NCI-H460 (cell line): Measurements from ENCODE around the gene HIPK4. TPM values are rescaled to one million over a fixed set of nuclear protein-coding genes. Genes with fewer than 3 reads are reported as not detected.
"Not testable (repeated sequence)": the region's sequence is repeated elsewhere in the genome, so short reads cannot be mapped to it uniquely, and the experiment has no call there.

Source experiments
- DNase-seq: peaks from one replicate; pipeline ENCODE4 v3.0.0-alpha.2; 2016; ENCODE audit warnings: low read depth; ENCODE audit errors: extremely low read depth
- total RNA-seq: library from RNA; depleted of rRNA; stranded (reverse); fragments of >200 nt; shearing (Covaris generic); gene quantifications from 2 replicates; pipeline ENCODE4 v1.2.3, GENCODE V29; 2014

The HIPK4 gene
- total RNA-seq, 1 experiment from 2014 or later: not detected

DNA sequence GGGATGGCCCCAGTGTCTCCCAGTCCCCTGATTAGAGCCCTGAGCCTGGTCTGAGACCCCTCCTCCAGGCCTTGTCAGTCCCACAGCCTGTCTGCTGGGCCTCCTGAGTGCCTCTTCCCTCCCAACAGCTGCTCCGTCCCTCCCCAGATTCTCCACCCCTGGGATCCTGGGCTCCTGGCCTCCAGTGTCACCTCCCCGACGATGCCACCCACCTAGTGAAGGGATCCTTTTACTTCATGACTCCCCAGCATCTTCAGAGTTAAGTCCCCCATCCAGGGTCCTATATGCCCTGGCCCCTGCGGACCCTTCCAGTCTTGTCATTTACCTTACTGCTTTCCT lies 27.6 kb upstream of the HIPK4 start:
- no peak for DNase-seq

DNA sequence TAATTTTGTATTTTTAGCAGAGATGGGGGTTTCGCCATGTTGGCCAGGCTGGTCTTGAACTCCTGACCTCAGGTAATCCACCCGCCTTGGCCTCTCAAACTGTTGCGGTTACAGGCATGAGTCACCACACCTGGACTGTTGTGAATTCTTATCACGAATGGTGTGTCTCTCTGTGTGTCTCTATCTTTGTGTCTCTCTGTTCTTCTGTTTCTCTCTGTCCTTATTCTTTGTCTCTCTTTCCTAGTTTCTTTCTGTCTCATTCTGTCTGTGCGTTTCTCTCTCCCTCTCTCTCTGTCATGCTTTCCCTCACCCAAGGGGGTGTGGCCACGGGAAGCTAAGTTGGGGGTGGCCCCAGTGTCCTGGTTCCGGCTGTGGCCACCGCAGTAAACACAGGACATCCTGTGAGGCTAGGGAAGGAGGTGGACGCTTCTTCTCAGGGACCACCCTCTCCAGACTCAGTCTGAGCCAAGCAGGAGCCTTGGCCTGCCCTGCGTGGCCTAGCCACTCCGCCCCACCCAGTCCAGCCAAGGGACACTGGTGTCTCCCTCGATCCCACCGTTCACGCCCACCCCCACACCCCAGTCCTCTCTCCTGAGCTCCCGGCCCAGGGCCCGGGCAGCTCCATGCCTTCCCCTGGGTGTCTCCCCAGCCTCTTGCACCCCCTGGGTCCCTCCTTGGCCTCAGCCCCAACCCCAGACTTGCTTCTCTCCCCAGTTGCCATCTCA lies 27.1 kb upstream of the HIPK4 start:
- DNase-seq: peak; percentile 24

DNA sequence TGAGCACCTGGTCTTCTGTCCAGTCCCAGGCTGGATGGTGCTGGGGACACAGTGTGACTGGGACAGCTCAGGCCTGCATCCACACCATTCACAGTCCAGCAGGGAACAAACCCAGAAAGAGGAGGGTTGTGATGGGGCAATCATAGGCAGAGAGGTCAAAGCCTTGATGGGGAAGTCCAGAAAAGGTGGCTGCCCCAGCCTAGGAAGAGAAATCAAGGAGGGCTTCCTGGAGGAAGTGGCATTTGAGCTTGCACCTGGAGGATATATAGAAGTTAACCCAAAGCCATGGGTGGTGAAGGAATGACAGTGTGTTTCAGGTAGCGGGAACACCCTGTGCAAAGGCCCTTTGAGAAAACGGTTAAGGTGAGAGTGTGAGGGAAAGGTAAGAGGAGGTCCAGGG lies 25.8 kb upstream of the HIPK4 start:
- no peak for DNase-seq

DNA sequence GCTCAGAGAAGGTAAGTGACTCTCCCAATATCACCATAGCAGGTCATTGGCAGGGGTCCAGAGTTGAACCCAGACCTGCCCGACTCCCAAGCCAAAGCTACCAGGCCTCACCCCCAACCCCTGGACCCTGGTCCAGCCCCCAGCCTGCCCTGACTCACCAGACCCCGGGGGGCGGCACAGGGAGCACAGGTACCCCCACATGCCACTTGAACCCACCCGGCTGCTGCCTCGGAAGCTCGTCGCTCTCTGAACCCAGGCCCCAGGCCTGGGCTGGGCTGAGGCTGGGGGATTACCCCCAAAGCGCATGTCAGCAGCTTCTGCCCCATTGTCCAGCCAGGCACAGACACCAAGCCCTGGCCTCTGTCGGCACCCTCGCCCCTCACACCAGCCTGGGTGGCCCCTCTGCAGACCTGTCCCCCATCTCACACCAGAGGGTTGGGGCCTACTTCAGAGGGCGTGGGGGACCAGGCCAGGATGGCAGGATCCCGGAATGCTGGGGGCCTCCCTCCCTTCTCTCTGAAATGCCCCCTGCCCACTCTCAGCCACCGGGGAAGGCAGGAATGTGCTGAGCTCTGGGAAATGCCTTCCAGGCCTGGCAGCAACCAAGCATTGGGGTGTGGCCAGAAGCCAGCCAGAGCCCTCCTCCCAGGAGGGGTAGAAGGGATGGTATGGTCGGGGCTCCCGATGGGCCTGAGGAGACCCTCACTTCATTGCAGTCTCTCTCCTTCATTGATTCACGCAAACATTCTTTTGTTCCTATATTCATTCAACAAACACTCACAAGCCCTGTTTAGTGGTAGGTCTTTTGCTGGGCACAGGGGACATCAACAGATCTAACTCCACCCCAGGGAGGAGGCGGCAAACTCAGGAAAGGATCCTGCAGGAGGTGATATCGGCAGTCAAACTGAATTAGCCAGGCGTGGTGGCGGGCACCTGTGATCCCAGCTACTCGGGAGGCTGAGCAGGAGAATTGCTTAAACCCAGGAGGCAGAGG lies 24.9 kb upstream of the HIPK4 start:
- no peak for DNase-seq

DNA sequence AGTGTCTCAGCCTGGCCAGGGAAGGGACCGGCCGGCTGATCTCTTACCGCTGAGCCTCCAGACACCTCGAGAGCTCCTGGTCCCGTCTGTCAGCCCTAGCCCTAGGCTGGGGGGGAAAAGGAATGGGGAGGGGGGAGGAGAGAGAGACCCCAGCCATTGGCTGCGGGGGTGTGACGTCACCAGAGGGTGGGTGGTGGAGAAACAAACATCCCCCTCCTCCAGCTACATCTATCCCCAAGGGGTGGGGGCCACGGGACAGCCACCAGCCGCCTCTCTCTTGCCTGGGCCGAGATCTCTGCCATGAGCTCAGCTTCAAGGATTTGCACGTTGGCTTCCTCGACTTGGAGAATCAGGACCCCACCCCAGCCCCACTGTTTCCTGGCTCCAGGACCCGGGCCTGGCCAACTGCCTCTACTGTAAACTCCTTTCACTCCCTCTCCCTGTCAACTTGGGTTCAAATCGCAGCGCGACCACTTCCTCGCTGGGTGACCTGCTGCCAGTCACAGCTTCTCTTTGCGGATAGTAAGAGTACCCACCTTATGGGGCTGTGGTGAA lies 23.4 kb upstream of the HIPK4 start, which contains the start of gene PRX:
PRX (minus strand) TSS at position 88 of the 555 bp plus-strand sequence. CDS start 5,446 bp downstream, outside the sequence.
- no peak for DNase-seq

DNA sequence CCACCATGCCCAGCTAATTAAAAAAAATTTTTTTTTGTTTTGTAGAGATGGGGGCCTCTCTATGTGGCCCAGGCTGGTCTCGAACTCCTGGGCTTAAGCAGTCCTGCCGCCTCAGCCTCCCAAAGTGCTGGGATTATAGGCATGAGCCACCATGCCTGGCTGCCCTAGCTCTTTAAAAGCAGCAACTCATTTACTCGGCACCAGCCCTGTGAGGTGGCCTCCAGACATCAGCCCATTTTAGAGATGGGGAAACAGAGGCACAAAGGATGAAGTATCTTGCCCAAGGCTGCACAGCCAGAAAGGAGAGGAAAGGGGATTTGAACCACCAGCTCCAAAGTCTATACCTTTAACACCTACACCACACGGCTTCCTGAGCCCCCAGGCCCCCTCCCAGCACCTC lies 22.9 kb upstream of the HIPK4 start:
- DNase-seq: no peak

DNA sequence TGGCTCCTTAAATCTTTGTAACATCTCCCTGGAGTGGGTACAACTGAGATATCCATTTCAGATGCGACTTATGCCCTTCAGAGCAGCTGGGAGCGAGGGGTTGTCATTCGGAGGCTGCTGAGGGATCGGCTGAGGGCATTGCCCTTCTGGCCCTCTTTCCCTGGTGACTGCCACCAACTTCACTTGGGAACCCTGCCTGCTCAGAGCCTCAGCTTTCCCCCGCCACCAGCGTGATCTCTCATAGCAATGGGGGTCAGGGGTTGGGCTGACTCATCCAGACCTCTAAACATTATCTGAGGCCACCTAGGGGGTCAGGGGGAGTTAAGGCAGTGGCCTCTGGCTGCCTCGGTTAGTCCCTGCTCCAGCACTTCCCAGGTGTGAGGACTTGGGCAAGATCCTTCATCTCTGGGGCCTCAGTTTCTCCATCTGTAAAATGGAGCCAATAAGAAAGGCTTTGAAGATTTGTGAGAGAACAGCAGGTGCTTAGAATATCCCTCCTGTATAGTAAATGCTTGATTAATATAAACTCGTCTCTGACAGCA lies 22.0 kb upstream of the HIPK4 start:
- DNase-seq: no peak

DNA sequence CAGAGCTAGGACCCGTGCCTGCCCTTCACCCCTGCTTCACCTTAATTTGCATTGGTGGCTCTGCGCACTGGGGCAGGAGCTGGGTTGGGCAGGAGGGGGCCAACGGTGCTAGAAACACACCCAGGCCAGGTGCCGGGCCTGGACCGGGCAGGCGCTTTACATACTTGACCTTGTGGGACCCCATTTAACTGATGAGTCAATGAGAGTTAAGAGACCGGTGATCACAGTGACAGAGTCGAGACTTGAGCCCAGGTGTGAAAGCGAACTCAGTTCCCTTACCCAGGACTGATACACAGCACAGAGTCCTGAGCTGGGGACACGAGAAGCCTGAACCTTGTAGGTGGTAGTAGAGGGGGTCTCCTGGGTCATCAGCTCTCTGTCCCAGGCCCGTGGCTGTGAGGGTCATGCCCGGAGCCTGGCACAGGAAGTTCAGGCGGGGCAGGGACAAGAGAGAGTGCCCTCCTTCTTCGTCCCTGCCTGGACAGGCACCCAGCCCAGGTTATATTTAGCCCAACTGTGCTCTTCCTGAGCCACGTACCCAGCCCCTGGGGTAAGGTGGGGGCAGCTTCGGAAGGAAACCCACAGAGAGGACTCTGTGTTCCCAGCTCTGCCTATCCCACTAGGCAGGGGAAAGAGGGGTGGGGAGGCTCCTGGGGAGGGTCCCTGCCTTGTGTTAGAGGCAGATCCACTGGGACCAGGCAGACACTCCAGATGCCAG lies 21.3 kb upstream of the HIPK4 start:
- DNase-seq: no peak

DNA sequence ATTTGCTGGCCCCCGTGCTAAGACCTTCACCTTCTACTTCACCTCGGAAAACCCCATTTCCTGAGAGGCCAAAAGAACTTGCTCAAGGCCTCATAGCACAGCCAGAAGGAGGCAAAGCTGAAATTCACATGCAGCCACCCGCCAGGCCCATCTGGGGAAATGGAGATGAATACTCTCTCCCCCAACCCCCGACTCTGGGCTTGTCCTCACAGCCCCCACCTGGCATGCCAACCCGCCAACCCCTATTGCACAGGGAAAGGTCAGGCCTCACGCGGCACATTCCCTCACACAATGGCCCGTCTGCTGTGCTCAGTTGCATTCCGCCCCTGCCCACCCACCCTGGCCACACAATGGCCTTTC lies 20.0 kb upstream of the HIPK4 start:
- DNase-seq: no peak

DNA sequence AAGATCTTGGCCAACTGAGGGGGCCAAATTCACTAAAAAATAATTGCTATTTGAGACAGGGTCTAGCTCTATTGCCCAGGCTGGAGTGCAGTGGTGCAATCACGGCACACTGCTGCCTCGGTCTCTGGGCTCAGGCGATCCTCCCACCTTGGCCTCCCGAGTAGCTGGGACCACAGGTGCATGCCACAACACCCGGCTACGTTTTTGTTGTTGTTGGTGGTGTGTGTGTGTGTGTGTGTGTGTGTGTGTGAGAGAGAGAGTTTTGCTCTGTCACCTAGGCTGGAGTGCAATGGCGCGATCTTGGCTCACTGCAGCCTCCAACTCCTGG lies 18.6 kb upstream of the HIPK4 start:
- DNase-seq: not testable (repeated sequence)

DNA sequence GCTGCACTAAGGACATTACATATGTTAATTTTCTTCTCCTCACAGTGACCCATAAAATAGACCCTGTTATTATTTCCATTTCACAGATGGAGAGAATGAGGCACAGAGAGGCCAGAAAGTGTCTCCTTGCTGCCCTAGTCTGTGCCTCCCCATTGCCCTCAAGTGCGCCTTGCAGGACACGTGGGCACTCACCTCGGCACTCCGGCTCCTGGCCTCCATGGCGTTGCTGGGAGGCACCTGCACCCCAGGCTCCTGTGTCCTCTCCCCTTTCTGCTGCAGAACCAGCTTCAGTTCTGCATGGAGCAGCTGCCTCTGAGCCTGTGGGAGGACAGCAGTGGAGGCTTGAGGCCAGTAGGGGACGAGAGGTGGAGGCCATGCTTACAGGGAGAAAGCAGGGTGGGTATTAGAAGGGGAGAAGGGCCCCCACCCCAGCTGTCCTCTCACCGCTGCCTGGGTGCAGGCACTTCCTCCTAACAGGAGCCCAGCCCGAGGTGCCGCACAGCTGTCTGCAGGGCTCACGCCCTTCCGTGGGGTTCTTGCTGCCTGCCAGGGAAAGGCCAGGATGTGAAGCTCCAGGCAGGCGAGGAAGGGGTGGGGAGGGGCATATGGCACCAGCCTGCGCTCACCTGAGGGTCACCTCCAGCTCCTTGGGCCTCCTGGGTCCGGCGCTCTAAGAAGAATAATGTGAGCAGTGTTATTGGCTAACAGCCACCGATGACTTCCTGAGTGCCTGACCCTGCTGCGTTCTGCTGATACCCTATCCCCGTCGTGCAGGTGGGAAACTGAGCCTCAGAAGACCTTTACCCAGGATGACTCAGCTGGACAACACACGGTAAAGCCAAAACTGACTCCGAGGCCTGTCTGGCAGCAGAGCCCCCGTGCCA lies 18.0 kb upstream of the HIPK4 start:
- DNase-seq: no peak

DNA sequence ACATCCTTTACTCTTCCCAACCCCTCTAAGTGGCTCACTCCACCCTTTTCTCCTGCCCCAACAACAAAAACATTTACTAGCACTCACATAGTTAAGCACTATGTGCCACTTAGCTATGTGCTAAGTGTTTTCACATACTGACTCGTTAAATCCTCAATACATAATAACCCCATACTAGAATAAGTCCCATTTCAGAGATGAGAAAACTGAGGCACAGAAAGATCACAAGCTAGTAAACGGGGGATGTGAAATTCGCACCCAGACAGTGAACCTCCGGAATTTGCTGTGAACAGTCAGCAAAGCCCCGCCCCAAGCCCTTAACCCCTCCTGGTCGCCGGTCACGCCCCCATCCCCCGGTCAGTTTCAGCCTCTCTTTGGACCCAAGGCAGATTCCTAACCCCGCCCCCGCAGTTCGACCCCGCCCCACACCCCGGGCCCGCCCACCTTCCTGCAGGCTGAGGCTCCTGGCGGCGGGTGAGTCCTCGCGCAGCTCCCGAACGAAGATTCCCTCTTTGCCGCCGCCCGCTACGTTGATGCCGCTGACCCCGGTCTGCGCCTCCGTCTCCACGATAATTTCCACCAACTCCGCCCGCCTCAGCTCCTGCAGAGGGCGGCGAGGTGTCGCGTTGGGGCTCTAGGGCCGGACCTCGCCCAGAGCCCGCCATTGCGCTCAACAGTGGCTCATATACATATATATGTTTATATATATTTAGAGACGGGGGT lies 13.4 kb upstream of the HIPK4 start:
- DNase-seq: peak; percentile 73

DNA sequence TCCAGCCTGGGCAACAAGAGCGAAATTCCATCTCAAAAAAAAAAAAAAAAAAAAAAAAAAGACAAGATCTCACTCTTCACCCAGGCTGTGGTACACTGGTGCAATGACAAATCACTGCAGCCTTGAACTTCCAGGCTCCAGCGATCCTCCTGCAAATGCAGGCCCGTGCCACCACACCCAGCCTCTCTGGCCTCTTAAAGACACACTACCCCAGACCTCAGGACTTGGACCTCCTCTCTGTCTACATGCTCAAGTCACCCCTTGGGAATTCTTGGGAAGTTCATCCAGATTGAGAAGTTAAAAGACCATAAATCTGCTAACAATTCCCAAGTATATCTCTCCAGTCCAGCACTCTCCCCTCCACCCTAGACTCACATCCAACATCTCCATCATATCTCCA lies 10.6 kb upstream of the HIPK4 start:
- no peak for DNase-seq

DNA sequence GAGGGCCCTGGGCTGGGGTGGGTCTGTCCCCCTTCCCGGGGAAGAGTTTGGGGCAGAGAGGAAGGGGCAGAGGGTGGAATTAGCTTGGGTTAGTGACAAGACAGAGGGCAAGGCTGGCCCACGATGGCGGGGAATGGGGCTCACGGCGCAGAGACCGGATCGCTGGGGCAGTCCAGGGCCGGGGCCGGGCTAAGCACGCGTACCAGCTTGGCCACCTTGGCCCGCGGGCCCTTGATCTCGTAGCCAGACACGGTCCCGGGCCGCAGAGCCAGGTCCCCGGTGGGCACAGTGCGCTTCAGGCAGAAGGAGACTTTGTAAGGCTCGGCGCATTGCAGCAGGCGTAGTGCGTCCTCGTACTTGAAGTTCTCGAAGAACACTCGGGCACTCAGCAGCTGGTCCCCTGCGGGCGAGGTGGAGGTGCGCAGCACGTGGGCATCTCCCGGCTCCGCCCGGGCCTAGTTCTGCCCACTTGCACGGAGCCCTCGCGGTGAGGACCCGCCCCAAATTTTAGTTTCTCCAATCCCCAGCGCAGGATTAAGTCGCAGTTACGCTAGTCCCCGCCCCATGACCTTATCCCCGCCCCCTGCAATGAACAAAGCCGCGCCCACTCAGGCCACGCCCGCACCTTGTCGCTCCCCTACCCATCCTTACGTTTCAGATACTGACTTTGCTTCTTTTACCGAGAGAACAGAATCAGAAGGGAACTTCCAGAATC lies 8.6 kb upstream of the HIPK4 start:
- no peak for DNase-seq

DNA sequence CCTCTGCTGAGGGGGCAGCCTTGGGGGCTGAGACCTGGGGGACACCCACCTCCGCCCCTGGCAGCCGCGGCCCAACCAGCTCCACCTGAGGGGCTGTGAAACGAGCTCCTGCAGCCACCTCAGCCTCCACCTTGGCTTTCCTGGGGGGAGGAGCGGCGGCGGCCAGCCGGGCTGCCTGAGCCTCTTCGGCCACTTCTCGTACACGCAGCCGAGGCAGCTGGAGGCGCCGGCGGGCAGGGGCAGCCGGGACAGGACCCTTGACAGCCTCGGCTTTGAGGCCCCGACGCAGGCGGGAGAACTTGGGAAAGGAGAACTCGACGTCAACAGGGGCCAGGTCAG lies 7.6 kb upstream of the HIPK4 start:
- no peak for DNase-seq

DNA sequence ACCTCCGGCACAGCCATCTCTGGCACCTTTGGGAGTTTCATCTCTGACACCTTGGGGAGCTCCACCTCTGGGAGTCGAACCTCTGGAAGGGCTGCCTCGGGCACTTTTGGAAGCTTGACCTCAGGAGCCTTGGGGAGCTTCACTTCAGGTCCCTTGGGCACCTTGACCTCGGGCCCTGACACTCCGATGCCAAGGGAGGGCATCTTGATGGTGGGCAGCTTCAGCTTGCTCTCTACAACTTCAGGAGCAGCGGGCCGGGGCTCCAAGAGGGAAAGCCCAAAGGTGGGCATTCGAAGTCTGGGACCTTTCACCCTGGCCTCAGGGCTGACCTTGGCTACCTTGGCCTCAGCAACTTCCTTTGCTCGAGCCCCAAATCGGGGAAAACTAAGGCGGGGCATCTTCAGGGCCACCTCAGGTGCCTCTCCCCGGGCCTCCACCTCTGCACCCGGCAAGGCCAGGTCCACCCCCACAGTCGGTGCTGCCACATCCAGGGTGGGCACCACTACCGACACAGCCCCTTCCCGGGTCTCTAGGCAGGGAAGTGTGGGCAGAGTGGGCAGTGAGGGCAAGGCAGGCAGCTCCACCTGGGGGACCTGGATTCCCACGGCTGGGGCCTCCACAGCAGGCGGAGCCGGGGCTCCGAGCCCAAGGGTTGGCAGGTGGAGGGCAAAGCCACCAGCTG lies 7.0 kb upstream of the HIPK4 start:
- DNase-seq: no peak

DNA sequence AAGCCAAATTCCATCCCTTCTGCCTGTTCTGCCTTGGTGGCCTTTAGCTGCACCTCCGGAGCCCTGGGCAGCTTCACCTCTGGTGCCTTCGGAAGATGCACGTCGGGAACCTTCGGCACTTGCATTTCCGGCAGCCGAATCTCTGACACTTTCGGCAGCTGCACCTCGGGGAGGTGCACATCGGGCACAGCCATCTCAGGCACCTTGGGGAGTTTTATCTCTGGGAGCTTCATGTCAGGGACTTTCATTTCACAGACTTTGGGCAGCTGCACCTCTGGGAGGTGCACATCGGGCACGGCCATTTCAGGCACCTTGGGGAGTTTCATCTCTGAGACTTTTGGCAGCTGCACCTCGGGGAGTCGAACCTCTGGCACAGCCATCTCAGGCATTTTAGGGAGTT lies 6.0 kb upstream of the HIPK4 start:
- no peak for DNase-seq

DNA sequence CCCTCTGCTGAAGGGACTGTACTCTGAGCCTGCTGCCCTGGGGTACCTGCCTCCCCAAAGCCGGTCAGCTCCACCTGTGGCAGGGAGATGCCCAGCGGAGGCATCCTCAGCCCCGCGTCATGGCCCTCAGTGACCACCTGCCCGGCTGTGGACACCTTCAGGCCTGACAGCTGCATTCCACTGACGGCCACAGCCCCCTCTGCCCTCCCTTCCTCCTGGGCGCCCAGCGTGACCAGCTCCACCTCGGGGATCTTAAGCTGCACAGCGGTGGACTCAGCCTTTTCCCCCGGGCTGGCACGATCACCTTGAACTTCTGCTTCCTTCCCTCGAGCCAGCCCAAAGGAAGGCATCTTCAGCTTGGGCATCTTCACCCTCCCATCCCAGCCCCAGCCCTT lies 4.8 kb upstream of the HIPK4 start:
- DNase-seq: no peak
